Activated CD4-positive, CD25-positive, alpha-beta regulatory T cell treated with anti-CD3 and anti-CD28 coated beads, Interleukin-2, amount 50 U/mL, for 16 hours (primary cell): ENCODE measurements around the gene TECTB.
"Not testable (repeated sequence)": the region's sequence is repeated elsewhere in the genome, so short reads cannot be mapped to it uniquely, and the experiment has no call there.

Source experiments
- DNase-seq: peaks from one replicate; pipeline ENCODE4 v3.0.0-alpha.2; 2020; ENCODE audit warnings: low read depth, low spot score

Gene TECTB

DNA sequence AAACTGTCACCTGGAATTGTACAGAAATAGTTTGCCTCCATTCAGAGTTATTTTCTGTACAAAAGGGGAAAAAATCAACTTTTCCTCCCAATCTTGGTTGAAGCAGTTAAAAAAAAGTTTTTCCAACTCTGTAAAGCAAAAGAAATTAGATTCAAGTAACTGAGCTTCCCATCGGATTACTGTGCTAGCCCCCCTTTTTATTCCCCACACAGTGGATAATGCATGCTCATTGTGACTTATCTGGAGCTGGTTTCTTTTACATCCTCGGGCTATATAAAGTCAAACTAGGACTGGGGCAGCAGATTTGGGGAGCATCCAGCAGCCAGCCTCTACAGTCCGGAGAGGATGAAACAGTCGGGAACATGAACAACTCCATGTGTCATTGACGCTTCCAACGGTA is at the start of gene TECTB:
TECTB (plus strand) TSS at position 301 of the 400 bp plus-strand sequence. CDS start 335 bp downstream, outside the sequence.
- DNase-seq = no peak

DNA sequence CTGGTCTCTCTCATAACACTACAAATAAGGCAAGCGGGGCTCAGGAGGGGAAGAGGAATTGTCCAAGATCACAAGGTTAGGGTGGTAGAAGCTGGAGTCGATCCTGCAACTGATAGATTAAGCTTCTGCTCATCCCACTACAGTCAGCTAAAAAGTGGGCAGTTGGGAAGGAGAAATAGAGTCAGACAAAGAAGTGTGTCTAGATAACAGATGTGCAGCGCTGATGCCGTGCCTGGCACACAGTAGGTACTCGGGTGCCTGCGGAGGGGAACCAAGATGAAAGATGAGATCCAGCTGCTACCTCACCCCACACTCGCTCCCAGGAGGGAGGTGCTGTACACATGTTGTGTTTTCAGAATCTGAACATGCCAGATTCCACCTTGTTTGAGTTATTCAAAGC is 48.1 kb upstream of the TECTB start:
- DNase-seq = no peak

DNA sequence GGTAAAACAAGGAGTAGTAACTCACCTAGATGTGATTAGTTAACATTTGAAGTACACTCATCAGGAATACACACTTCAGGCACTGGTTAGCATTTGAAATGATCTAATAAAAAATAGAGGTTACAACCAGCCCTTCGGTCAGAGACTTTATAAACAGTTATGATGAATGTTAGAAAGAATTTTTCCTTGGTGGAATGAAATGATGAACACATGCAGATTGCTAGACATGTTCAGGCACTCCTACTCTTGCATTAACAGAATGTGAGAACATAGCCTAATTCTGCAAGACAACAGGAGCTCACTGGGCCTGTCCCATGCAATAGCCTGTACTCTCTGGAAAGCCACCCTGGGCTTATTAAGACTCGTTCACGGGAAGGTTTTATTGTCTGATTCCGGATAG is 47.3 kb upstream of the TECTB start:
- no peak for DNase-seq

DNA sequence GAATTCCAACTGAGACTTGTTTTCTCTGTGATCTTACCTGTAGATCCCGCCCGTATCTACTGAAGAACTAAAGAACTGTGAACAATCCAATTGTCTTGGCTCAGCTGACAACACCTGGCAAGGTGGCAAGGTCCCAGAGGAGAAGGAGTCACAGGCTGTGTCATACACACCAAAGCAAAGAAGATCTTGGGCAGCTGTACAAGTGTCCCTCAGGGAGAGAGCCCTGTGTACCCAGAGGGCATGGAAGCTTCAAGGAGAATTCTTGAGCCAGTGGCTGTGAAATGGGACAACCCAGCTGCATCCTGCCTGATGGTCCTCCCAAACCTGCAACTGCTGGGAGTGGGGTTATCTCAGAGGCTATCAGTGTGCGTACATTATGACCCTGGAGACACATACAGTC is 46.7 kb upstream of the TECTB start:
- DNase-seq = no peak

DNA sequence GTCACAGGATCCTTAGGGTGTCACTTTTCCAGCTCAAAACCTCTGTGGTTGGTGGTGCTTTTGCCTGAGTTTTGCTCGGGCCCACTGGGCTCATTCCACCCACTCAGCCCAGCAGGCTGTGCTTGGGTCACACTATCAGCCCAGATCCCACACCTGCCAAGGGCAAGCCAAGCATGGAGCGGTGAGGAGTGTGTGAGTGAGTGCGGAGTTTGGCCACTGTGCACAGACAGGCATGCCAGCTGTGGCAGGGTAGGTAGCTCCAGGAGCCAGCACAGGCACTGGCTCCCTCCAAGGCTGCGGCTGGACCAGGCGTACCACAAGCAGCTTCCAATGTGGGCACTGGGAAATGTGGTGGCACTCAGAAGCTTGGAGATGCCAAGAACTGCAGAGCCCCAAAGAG is 43.9 kb upstream of the TECTB start:
- DNase-seq = no peak

DNA sequence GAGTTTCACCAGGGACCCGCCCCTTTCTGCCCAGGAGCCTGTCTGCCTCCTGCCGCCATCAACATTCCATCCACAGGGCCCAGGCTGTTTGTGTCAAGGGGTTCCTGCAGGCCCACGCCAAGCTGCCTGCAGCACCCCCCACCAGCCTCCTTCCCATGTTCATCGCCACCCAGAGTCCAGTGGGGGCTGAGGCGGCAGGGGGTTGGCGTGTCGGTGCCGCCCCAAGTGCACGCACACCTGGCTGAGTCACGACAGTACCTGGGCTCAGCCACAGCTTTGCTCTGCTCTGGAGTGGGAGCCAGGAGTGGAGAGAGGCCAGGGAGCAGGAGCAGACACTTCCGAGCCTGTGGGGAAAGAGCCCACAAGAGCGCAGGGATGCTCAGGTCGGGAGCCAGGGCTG is 42.8 kb upstream of the TECTB start:
- DNase-seq = no peak

DNA sequence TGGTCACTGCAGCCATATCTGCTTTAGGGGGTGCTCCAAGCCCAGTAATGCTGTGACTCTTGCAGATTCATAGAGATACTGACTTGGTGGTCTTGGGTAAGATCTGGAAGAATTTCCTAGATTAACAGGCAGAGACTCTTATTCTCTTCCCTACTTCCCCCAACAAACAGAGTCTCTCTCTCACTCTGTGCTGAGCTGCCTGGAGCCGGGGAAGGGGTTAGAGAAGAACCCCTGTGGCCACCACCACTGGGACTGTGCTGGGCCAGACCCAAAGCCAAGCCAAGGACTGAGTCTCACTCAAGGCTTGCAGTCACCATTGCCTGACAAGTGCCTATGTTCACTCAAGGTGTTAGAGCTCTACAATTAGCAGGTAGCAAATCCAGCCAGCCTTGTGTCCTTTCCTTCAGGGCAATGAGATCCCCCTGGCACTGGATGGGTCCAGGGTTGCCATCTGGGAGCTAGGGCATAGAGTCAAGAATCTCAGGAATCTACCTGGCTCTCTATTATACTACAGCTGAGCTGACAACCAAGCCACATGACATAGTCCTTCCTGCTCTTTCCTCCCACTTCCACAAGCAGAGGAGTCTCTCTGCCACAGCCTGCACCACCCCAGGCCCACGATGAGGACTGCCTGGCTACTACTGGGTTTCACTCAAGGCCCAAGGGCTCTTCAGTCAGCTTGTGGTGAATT is 41.4 kb upstream of the TECTB start:
- no peak for DNase-seq

DNA sequence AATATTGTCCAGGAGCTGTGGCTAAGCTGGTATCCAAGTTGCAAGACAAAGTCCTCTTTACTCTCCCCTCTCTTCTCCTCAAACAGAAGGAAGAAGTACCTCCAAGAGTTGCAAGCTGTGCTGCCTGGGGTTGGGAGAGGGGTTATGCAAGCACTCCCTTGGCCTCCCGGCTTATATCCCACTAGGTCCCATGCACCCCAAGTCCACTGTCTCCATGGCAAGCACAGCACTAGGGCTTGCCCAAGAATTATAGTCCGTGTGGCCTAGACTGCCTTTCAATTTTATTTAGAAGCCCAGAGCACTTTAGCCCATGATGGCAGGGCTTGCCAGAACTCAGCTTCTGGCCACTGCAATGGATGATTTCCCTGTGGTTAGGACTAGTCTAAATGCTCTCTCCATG is 40.4 kb upstream of the TECTB start:
- DNase-seq = no peak

DNA sequence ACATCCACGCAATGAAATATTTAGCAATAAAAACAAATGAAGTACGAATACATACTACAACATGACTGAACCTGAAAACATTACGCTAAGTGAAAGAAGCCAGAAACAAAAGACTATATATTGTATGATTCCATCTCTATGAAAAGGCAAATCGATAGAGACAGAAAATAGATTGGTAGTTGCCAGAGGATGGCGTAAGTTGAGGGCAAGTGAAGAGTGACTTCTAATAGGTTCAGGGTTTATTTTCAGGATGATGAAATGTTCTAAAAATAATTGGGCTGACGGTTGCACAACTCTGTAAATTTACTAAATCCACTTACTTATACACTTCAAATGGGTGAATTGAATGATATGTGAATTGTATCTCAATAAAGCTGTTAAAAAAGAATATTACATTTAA is 39.5 kb upstream of the TECTB start:
- no peak for DNase-seq

DNA sequence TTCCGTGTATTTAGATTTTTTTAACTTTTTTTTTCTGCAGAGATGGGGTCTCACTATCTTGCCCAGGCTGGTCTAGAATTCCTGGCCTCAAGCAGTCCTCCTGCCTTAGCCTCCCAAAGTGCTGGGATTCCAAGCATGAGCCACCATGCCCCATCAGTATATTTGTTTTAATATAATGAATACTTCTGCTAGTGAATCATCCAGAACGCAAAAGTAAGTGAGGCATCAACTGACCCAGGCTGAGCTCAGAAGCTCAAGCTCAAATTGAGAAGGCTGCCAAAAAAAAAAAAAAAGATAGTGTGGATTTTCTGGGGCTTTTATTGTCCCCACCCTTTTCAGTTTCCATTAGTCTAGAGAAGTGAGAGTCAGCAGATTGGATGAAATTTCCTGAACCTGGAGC is 39.0 kb upstream of the TECTB start:
- no peak for DNase-seq

DNA sequence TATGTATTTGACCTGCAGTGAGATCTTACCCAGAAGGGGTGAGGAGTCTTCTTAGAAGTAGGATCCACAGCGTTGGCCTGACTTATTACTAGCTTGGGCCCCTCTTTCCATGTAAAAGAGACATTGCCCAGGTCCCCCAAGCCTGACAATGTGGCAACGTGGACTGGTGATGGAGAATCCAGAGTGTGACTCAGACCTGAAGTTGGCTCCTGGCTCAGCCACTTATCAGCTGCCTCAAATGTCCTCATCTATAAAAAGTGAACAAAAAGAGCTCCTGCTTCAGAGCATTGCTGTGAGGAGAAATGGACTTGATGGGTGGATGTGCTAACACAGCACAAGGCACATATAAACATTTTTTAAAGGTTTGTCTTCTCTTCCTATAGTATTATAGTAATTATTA is 35.4 kb upstream of the TECTB start:
- DNase-seq = no peak

DNA sequence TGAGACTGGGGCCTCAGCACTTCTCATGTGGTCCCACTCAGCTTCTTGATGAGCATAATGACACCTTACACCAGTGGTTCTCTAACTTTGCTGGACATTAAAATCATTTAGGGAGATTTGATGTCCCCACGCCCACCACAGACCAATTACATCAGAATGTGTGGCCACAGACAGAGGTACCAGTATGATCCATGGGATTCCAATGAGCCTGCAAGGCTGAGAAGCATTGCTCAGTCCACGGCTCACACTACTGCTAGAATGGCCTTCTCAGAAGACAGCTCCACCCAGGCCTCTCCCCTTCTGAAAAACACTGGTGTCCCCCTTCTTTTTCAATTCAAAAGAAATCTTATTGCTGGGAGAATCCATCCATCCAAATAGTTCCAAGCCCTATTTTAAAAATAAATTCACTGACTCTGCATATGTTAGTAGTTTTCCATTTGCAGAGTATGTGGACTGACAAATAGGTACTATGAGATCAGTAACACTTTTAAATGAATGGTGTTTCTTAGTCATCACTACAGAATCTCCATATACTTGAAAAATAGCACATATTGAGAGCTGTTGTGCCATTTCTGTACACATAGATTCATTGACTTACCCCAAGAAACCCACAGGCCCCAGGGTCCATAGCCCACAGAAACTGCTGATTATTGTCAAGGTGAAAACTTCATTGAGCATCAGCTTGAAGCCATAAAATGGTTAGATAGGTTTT is 34.5 kb upstream of the TECTB start:
- DNase-seq = no peak

DNA sequence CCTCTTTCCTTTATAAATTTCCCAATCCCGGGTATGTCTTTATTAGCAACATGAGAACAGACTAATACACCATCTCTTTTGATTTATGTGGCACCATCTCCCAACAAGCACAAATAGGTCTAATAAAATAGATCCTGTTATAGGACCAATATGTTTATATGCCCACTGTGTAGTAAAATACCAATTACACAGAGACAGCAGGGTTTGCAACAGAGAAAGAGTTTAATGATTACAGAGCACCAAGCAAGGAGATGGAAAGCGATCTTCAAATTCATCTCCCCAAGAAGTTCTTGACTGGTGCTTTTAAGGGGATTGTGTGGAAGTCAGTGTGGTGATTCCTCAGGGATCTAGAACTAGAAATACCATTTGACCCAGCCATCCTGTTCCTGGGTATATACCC is 33.5 kb upstream of the TECTB start:
- no peak for DNase-seq

DNA sequence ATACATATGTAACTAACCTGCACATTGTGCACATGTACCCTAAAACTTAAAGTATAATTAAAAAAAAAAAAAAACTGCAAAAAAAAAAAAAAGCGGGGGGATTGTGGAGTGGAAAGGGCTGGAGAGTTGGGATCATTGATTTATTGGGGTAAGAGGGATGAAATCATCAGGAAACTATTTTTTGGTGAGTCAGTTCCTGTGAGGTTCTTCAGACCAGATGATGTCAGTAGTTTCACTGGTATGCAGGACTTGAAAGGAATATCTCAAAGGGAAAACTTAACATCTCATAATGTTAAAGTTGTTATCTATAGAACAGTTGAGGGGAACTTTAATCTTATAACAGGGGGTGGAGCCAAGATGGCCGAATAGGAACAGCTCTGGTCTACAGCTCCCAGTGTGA is 32.6 kb upstream of the TECTB start:
- no peak for DNase-seq

DNA sequence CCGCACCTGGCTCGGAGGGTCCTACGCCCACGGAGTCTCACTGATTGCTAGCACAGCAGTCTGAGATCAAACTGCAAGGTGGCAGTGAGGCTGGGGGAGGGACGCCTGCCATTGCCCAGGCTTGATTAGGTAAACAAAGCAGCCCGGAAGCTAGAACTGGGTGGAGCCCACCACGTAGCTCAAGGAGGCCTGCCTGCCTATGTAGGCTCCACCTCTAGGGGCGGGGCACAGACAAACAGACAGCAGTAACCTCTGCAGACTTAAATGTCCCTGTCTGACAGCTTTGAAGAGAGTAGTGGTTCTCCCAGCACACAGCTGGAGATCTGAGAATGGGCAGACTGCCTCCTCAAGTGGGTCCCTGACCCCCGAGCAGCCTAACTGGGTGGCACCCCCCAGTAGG is 32.0 kb upstream of the TECTB start:
- DNase-seq = not testable (repeated sequence)

DNA sequence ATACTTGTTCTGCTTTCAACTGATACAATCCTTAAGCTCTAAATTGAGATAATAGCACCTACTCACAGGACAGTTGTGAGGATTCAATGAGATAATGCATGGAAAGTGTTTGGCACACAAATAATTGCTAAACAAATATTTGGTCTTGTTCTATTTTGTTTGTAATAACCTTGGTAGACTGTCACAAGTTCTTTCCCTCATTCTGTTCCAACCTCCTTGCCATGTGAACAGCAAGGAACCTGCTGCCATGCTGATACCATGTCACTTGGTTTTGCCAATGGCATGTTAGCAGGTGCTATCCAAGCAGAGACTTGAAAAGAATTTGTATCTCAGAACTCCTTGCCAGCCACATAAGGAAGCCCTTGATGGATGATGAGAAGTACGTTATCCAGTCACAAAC is 24.8 kb upstream of the TECTB start:
- no peak for DNase-seq

DNA sequence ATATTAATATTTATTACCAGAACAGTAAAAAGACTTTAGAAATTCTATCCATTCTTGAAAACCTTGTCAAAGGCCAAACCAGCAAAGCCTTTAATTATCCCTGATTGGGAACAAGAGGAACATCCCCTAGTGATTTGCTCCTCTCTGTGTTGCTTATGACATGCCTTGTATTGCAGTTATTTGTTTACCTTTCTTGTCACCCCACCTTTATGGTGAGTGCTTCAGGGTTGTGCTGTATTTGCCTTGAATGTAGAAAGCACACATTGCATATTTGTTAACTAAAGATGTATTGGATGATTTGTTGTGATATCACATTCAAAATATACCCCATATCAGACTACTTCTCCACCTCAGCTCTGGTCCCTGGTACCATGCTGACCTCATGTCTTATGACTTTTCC is 23.5 kb upstream of the TECTB start:
- DNase-seq = no peak

DNA sequence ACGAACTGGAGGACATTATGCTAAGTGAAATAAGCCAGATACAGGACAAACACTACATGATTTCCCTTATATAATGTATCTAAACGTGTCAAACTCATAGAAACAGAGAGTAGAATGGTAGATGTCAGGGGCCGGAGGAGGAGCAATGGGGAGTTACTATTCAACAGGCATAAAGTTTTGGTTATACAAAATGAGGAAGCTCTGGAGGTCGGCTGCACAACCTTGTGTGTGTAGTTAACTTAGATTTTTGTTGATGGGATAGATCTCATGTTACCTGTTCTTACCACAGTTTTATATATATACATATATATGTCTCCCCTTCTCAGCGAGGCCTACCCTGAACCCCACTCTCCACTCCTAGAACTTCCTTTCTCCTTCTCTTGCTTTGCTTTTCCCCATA is 22.4 kb upstream of the TECTB start:
- no peak for DNase-seq

DNA sequence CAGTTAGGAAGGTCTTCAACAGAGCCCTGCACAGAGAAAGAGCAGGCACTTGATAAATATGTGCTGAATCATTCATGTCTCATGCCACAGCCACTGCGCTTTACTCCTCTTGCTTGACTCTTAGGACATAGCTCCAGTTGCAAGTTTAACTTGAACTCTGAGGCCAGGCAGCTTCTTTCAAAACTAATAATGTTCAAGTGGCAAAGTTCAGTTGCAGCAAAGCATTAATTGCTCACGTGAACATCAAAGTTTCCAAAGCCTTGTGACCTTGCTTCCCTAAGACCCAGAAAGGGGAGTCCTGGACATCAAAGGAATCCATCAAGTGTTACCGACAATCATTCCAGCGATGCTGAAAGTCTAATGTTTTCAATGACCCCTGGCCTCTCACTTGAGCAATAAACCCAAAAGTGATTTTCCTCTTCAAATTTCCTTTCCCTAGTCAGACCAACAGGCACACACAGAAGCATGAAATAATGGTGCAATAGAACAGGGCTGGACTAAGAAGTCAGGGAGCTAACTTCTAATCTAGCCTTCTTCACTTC is 21.8 kb upstream of the TECTB start:
- no peak for DNase-seq

DNA sequence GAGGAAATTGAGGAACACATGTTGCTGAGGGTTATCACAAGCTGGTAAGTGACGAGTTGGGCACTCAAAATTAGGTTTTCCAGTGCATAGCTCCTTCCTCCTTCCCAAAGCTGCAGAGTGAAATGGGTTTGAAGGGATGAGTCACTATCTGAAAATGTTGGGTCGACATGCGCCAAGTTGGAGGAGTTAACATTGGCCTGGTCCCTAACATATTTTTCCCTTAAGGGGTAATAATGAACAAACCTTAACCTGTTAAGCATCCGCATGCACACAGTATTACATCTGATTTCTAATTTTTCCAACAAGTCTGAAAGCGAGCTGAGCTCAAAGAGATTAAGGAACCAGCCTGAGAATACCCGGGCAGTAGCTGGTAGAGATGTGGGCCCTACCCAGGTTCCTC is 20.7 kb upstream of the TECTB start:
- no peak for DNase-seq

DNA sequence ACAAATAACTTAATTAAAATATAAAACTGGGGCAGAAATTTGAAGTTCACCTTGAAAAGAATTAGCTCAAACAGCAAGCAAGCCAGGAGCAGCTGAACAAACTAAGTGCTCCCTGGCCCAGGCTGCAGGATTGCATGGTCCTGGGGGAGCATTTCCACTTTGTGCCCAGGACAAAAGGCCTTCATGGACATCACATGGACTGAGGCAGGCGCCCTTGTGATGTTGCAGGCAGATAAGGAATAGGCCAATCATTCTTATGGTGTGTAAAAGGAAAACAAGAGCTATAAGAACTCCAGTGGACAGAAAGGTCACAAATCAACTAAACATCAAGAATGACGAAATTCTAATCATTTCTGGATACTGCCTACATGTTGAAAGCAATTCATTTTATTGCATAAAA is 17.5 kb upstream of the TECTB start:
- DNase-seq = no peak

DNA sequence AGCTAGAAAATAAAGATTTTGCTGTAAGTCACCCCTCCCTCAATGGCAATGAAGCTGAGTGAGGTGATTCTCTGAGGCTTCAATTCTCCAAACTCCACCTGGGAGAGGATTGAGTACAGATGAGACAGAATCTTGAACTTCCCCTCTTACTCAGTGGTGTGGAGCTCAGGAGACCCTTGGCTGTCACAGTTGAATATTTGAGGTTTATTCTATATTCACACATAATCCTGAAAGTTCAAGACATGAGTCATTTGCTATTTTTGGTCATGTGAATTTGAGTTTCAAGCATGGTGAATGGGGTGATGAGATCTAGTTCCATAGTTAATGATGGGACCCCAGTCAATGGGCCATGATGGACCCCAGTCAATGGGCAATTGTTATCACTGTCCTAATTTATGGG is 13.9 kb upstream of the TECTB start:
- DNase-seq = no peak

DNA sequence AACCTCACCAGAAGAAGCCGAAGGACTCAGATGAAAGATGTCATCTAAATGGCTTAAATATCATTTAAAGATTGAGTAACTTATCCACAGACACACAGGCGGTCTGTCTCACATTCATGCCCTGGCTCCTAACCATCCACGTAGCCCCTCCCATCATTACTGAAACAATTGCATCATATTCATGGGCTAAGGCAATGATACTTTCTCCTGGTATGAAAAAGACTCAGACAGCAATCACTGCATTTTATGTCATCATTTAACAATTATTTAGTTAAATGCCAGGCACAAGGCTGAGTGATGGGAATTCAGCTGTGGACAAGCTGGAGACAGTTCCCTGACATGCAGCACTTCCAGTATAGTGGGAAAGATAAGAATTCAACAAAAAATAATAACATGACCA is 11.2 kb upstream of the TECTB start:
- no peak for DNase-seq
